Caco-2 (cell line): Measurements from ENCODE around the gene KCNQ5. TPM values are rescaled to one million over a fixed set of nuclear protein-coding genes. Genes with fewer than 3 reads are reported as not detected.

Experiments used
- BruUV-seq: library from RNA; stranded (reverse); fragments of 400-500 nt; replicated peaks from 2 replicates; lab custom pipeline; 2021; lab: Mats Ljungman, UMichigan
- CTCF ChIA-PET: fragments of 300-600 bp; sonication (Branson Sonifier 250); formaldehyde crosslinking; loops from one replicate; lab custom pipeline; 2022; ENCODE audit warnings: antibody characterized with exemption; lab: Charles Lee
- POLR2A ChIA-PET: fragments of 300-600 bp; sonication (Branson Sonifier 250); formaldehyde crosslinking; loops from one replicate; lab custom pipeline; 2022; ENCODE audit warnings: antibody characterized with exemption; lab: Charles Lee
- DNase-seq, 2 experiments: peaks; one replicate each; pipeline versions ENCODE4 v3.0.0 to v3.0.0-alpha.2; 2020 to 2022
- H3K27me3 ChIP-seq: replicated peaks from 2 replicates; pipeline ENCODE4 v1.6.0; 2011; ENCODE audit warnings: low read length; ENCODE audit not compliant: control insufficient read depth, insufficient read depth
- H3K36me3 ChIP-seq: 2 replicates; pipeline ENCODE4 v1.5.1; 2011; ENCODE audit warnings: low read length; ENCODE audit not compliant: control insufficient read depth, insufficient read depth
- H3K4me1 ChIP-seq: fragments of 250-450 bp; sonication (Bioruptor Pico); 2 replicates; pipeline ENCODE4 v1.5.1; 2020; ENCODE audit warnings: mild to moderate bottlenecking
- H3K4me3 ChIP-seq: 2 replicates; pipeline ENCODE4 v1.5.1; 2011; ENCODE audit warnings: low read depth, mild to moderate bottlenecking, control low read depth, low read length
- H3K9me3 ChIP-seq: fragments of 250-450 bp; sonication (Bioruptor Pico); 2 replicates; pipeline ENCODE4 v1.5.1; 2020; ENCODE audit warnings: mild to moderate bottlenecking, moderate library complexity
- H3K27ac Mint-ChIP-seq: one replicate; pipeline ENCODE4 v1.8.0; 2022; ENCODE audit warnings: mixed read lengths; ENCODE audit not compliant: unreplicated experiment
- H3K27me3 Mint-ChIP-seq: one replicate; pipeline ENCODE4 v1.8.0; 2022; ENCODE audit warnings: mixed read lengths; ENCODE audit not compliant: insufficient read depth, unreplicated experiment
- H3K36me3 Mint-ChIP-seq: one replicate; pipeline ENCODE4 v1.8.0; 2022; ENCODE audit warnings: mild to moderate bottlenecking, mixed read lengths; ENCODE audit not compliant: insufficient read depth, unreplicated experiment
- H3K4me1 Mint-ChIP-seq: one replicate; pipeline ENCODE4 v1.8.0; 2022; ENCODE audit warnings: low read depth, mixed read lengths; ENCODE audit not compliant: unreplicated experiment
- H3K4me3 Mint-ChIP-seq: one replicate; pipeline ENCODE4 v1.8.0; 2022; ENCODE audit warnings: mild to moderate bottlenecking, moderate library complexity, mixed read lengths; ENCODE audit not compliant: unreplicated experiment
- H3K9me3 Mint-ChIP-seq: one replicate; pipeline ENCODE4 v1.8.0; 2022; ENCODE audit warnings: mixed read lengths; ENCODE audit not compliant: unreplicated experiment
- CTCF ChIP-seq, 2 experiments: fragments of 200-600 bp in 1 of 2; IDR thresholded peaks; 1 replicate in 1 of 2; 2 replicates in 1 of 2; pipeline versions ENCODE4 v1.5.1 to v1.8.0; 2011 to 2022; ENCODE audit warnings: antibody characterized with exemption in 1 of 2, control low read depth in 1 of 2, inconsistent platforms in 1 of 2, low read depth in 1 of 2, low read length in 1 of 2, mild to moderate bottlenecking in 1 of 2, moderate library complexity in 1 of 2; ENCODE audit not compliant: insufficient read depth in 1 of 2, severe bottlenecking in 1 of 2, unreplicated experiment in 1 of 2
- intact Hi-C: fragments of 100-400 bp; cut with micrococcal nuclease; formaldehyde crosslinking; loops from one replicate; pipeline ENCODE4 v1.10.0; 2022; ENCODE audit not compliant: unreplicated experiment
- total RNA-seq: library from RNA; stranded (reverse); gene quantifications from 2 replicates; pipeline ENCODE4 v1.2.3, GENCODE V29; 2022

Gene KCNQ5
- total RNA-seq, 1 experiment from 2014 or later, result 0.20 TPM

DNA sequence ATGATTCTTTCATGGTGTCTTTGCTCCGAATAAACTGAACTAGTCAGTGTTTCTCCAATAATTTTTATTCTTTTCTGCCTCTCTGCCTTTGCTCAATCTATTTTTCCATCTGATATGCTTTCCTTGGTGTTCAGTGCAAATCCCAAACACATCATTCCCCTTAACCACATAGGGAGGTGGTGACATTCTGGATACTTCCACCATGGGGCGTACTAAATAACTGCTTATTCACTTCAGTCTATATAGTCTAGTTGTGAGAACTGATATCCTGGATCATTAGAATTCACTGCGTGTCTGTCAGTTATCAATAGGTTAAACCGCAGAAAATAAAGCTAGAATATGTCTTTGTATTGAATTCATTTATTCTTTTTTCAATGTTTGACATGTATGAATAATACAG lies 83.1 kb downstream of the KCNQ5 start:
- Mint-ChIP-seq H3K4me1 (no peaks in the 10 kb centered on the region), H3K27me3 (peaks cover 9% of the 10 kb centered on the region), H3K36me3 (no peaks in the 10 kb centered on the region), H3K4me3 (no peak overlapping the region), H3K9me3 (no peaks in the 10 kb centered on the region), H3K27ac (no peak overlapping the region)
- no peaks in the 10 kb centered on the region for H3K27me3 ChIP-seq
- intact Hi-C loops, result loop anchor here (1.0 kb wide), 2 partner anchors 425 to 476 kb away; no protein-coding TSS in a partner anchor
- TF ChIP-seq CTCF (IDR thresholded peaks at IDR 0.05; ENCODE audit: insufficient read depth in 1 of 2, low read depth in 1 of 2, low read length in 1 of 2, severe bottlenecking in 1 of 2, unreplicated experiment in 1 of 2), result peak in 1 of 2 experiments; percentile 35
- ChIA-PET POLR2A (no interaction called here), CTCF (no interaction called here)
- H3K36me3 ChIP-seq, result no peaks in the 10 kb centered on the region
- no peak overlapping the region for H3K4me3 ChIP-seq
- BruUV-seq, result no TSS peak
- no peaks in the 10 kb centered on the region for H3K9me3 ChIP-seq
- no peaks in the 10 kb centered on the region for H3K4me1 ChIP-seq
- DNase-seq, result peak in 1 of 2 experiments; percentile 16

DNA sequence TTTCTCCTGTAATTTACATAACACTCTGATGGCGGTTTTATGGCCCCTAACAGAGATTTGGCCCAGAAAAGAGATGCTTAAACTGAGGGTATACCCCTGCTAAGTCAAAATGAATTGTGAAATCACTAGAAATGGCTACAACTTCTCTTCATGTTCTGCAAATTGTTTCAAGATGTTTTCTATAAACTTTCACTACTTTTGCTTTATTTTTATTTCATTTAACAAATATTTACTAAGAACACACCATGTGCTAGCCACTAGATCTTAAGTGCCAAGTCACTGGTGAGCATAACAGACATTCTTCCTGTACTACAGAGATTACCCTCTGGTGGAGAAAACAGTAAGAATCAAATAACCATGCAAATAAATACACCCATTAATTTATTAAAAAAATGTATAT lies 87.6 kb downstream of the KCNQ5 start:
- no TSS peak for BruUV-seq
- DNase-seq, result no peak
- Histone ChIP-seq H3K9me3 (no peaks in the 10 kb centered on the region), H3K27me3 (no peaks in the 10 kb centered on the region), H3K4me3 (no peak overlapping the region), H3K4me1 (no peaks in the 10 kb centered on the region), H3K36me3 (no peaks in the 10 kb centered on the region)
- POLR2A ChIA-PET, result no interaction called here
- no peak for TF ChIP-seq CTCF (IDR thresholded peaks at IDR 0.05; ENCODE audit: insufficient read depth in 1 of 2, low read depth in 1 of 2, low read length in 1 of 2, severe bottlenecking in 1 of 2, unreplicated experiment in 1 of 2)
- intact Hi-C loops, result no loop called here
- H3K27me3 Mint-ChIP-seq, result peaks cover 16% of the 10 kb centered on the region
- no peak overlapping the region for H3K4me3 Mint-ChIP-seq
- no peaks in the 10 kb centered on the region for H3K9me3 Mint-ChIP-seq
- no peaks in the 10 kb centered on the region for H3K36me3 Mint-ChIP-seq
- no peaks in the 10 kb centered on the region for H3K4me1 Mint-ChIP-seq
- CTCF ChIA-PET, result no interaction called here
- no peak overlapping the region for H3K27ac Mint-ChIP-seq

DNA sequence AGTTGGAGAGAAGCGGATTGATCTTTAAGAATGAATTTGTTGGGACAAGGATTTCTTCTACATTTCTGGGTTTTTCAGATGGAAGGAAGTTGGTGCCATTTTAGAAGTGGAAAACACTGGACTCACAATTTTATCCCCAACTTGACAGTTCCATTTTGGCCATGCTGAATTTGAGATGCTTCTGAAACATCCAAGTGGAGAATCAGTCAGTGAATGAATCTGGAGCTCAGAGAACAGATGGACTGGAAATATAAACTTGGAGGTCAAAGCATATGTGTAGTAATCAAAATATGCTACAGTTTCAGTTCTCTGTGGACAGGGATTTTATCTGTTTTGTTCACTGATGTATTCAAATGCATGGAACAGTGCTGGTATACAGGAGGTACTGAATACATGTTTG lies 89.9 kb downstream of the KCNQ5 start:
- Histone ChIP-seq H3K4me3 (no peak overlapping the region), H3K36me3 (no peaks in the 10 kb centered on the region), H3K4me1 (no peaks in the 10 kb centered on the region), H3K27me3 (no peaks in the 10 kb centered on the region), H3K9me3 (no peaks in the 10 kb centered on the region)
- DNase-seq, result no peak
- H3K4me1 Mint-ChIP-seq, result no peaks in the 10 kb centered on the region
- POLR2A ChIA-PET, result no interaction called here
- peaks cover 13% of the 10 kb centered on the region for H3K27me3 Mint-ChIP-seq
- H3K36me3 Mint-ChIP-seq, result no peaks in the 10 kb centered on the region
- H3K27ac Mint-ChIP-seq, result no peak overlapping the region
- no peak for TF ChIP-seq CTCF (IDR thresholded peaks at IDR 0.05; ENCODE audit: insufficient read depth in 1 of 2, low read depth in 1 of 2, low read length in 1 of 2, severe bottlenecking in 1 of 2, unreplicated experiment in 1 of 2)
- no peak overlapping the region for H3K4me3 Mint-ChIP-seq
- CTCF ChIA-PET, result no interaction called here
- no TSS peak for BruUV-seq
- no peaks in the 10 kb centered on the region for H3K9me3 Mint-ChIP-seq
- intact Hi-C loops, result no loop called here
